HepG2 (cell line): ENCODE measurements around the gene ACTR1A. TPM values are rescaled to one million over a fixed set of nuclear protein-coding genes. Genes with fewer than 3 reads are reported as not detected.
A peak's percentile ranks its signal among the peaks of the same experiment; 100 is the strongest.

Experiments used
- ARNT2 ChIP-seq: sonication (generic); formaldehyde crosslinking; IDR thresholded peaks from 2 replicates; pipeline ENCODE4 v1.8.0; 2022; ENCODE audit warnings: mild to moderate bottlenecking, low read depth, missing genetic modification reagents, moderate library complexity
- ATF3 ChIP-seq: sonication (generic); formaldehyde crosslinking; IDR thresholded peaks from 2 replicates; pipeline ENCODE4 v1.4.0; 2020; ENCODE audit warnings: missing genetic modification reagents
- ATF7 ChIP-seq, 2 experiments: fragments of 450-650 bp in 1 of 2; sonication (generic) in 1 of 2; formaldehyde crosslinking in 1 of 2; IDR thresholded peaks; 2 replicates each; pipeline versions ENCODE4 v1.4.0 to v1.6.1; 2016 to 2020; ENCODE audit warnings: antibody characterized with exemption in 1 of 2, mild to moderate bottlenecking in 1 of 2, missing genetic modification reagents in 1 of 2
- CREBL2 ChIP-seq: sonication (generic); formaldehyde crosslinking; IDR thresholded peaks from 2 replicates; pipeline ENCODE4 v1.8.1; 2023; ENCODE audit warnings: missing genetic modification reagents, mild to moderate bottlenecking, borderline replicate concordance
- KLF15 ChIP-seq: sonication (generic); formaldehyde crosslinking; IDR thresholded peaks from 2 replicates; pipeline ENCODE4 v1.8.1; 2023; ENCODE audit warnings: borderline replicate concordance, mild to moderate bottlenecking, inconsistent platforms, missing genetic modification reagents, mixed read lengths
- MIER2 ChIP-seq: IDR thresholded peaks from 2 replicates; pipeline ENCODE4 v1.6.1; 2016; ENCODE audit warnings: missing biosample characterization, missing genetic modification reagents
- MTA1 ChIP-seq: sonication (generic); formaldehyde crosslinking; IDR thresholded peaks from 2 replicates; pipeline ENCODE4 v1.4.0; 2020; ENCODE audit warnings: missing genetic modification reagents, mild to moderate bottlenecking, borderline replicate concordance
- MXI1 ChIP-seq: IDR thresholded peaks from 3 replicates; pipeline ENCODE4 v1.6.1; 2012; ENCODE audit warnings: low read depth, low read length, inconsistent platforms, borderline replicate concordance
- NR2C2 ChIP-seq: sonication (generic); formaldehyde crosslinking; IDR thresholded peaks from 2 replicates; pipeline ENCODE4 v1.4.0; 2020; ENCODE audit warnings: missing genetic modification reagents, mild to moderate bottlenecking, moderate library complexity, borderline replicate concordance
- NRL ChIP-seq: sonication (generic); formaldehyde crosslinking; IDR thresholded peaks from 2 replicates; pipeline ENCODE4 v1.5.0; 2020; ENCODE audit warnings: missing genetic modification reagents, mild to moderate bottlenecking, moderate library complexity, borderline replicate concordance
- PAX8 ChIP-seq: sonication (generic); formaldehyde crosslinking; IDR thresholded peaks from 2 replicates; pipeline ENCODE4 v1.8.0; 2022; ENCODE audit warnings: mild to moderate bottlenecking, missing genetic modification reagents, borderline replicate concordance
- RBFOX2 ChIP-seq: fragments of 200-400 bp; formaldehyde crosslinking; IDR thresholded peaks from 2 replicates; pipeline ENCODE4 v1.6.1; 2017; ENCODE audit warnings: low read depth, mild to moderate bottlenecking, low read length
- SALL1 ChIP-seq: sonication (generic); formaldehyde crosslinking; IDR thresholded peaks from 2 replicates; pipeline ENCODE4 v1.8.0; 2022; ENCODE audit warnings: mild to moderate bottlenecking, missing genetic modification reagents
- SIN3B ChIP-seq: fragments of 150-350 bp; IDR thresholded peaks from 2 replicates; pipeline ENCODE4 v1.6.1; 2014; ENCODE audit warnings: low read length
- STAT6 ChIP-seq: sonication (generic); formaldehyde crosslinking; IDR thresholded peaks from 2 replicates; pipeline ENCODE4 v1.4.0; 2020; ENCODE audit warnings: missing genetic modification reagents, mild to moderate bottlenecking, borderline replicate concordance
- ZNF235 ChIP-seq: sonication (generic); formaldehyde crosslinking; IDR thresholded peaks from 2 replicates; pipeline ENCODE4 v1.8.1; 2023; ENCODE audit warnings: mild to moderate bottlenecking, missing genetic modification reagents, borderline replicate concordance
- ZNF275 ChIP-seq: sonication (generic); formaldehyde crosslinking; IDR thresholded peaks from 2 replicates; pipeline ENCODE4 v1.8.0; 2022; ENCODE audit warnings: missing genetic modification reagents, mild to moderate bottlenecking, inconsistent platforms, borderline replicate concordance
- ZNF446 ChIP-seq: sonication (generic); formaldehyde crosslinking; IDR thresholded peaks from 2 replicates; pipeline ENCODE4 v1.5.0; 2020; ENCODE audit warnings: mild to moderate bottlenecking, missing genetic modification reagents
- ZNF543 ChIP-seq: sonication (generic); formaldehyde crosslinking; IDR thresholded peaks from 2 replicates; pipeline ENCODE4 v1.4.0; 2020; ENCODE audit warnings: mild to moderate bottlenecking, missing genetic modification reagents
- ZNF713 ChIP-seq: sonication (generic); formaldehyde crosslinking; IDR thresholded peaks from 2 replicates; pipeline ENCODE4 v1.4.0; 2020; ENCODE audit warnings: mild to moderate bottlenecking, missing genetic modification reagents
- ZNF720 ChIP-seq: sonication (generic); formaldehyde crosslinking; IDR thresholded peaks from 2 replicates; pipeline ENCODE4 v1.4.0; 2020; ENCODE audit warnings: missing genetic modification reagents
- polyA plus RNA-seq, 8 experiments: library from polyadenylated mRNA; depleted of rRNA in 3 of 8; stranded (reverse) in 7 of 8; unstranded in 1 of 8; fragments of >200 nt; fragmentation: Illumina TruSeq in 4 of 8; extraction: Trizol in 4 of 8; gene quantifications; 2 replicates each; pipeline versions ENCODE4 v1.2.1 to v1.2.3, GENCODE V29; 2011 to 2016; ENCODE audit warnings: low read depth in 4 of 8, missing spikeins in 1 of 8, mixed read lengths in 1 of 8; ENCODE audit not compliant: insufficient read depth in 1 of 8
- total RNA-seq, 5 experiments: library from RNA; depleted of rRNA; stranded (reverse); fragments of >200 nt; fragmentation: Illumina TruSeq; extraction: Trizol; gene quantifications; 2 replicates each; pipeline ENCODE4 v1.2.3, GENCODE V29; 2016; ENCODE audit warnings: low read depth in 1 of 5
- TF ChIP-seq, protein P1 (sequence below): sonication (generic); formaldehyde crosslinking; IDR thresholded peaks from 2 replicates; pipeline ENCODE4 v1.5.0; 2020; ENCODE audit warnings: mild to moderate bottlenecking, missing genetic modification reagents

ACTR1A gene
- total and polyA plus RNA-seq, 2 of the 13 experiments (the other 11 are each of a cell fraction or from before 2014, with no cell fraction given), result 59.6 to 62.8 TPM

- TF ChIP-seq ATF7 (IDR thresholded peaks at IDR 0.05) (no peak), ATF7 (CRISPR knock-in tag; IDR thresholded peaks at IDR 0.05) (no peak), NR2C2 (CRISPR knock-in tag) (no peak; the same call in 1 of the 2 replicates), MIER2 (peak; percentile 29; the same call in 1 of the 2 replicates), KLF15 (CRISPR knock-in tag) (no peak), ZNF235 (CRISPR knock-in tag) (no peak), ATF3 (peak; percentile 56; the same call in 1 of the 2 replicates), STAT6 (CRISPR knock-in tag) (no peak), ZNF275 (no peak), CREBL2 (no peak), ZNF720 (no peak), ZNF446 (CRISPR knock-in tag) (0 out of 2 replicates have a peak, but pooled peaks have one; percentile 26), MXI1 (peak; percentile 62; the same call in 1 of the 3 replicates), NRL (CRISPR knock-in tag) (no peak), SIN3B (no peak), ZNF713 (CRISPR knock-in tag) (no peak), RBFOX2 (0 out of 2 replicates have a peak, but pooled peaks have one; percentile 56), ARNT2 (peak; percentile 66; the same call in 1 of the 2 replicates), PAX8 (CRISPR knock-in tag) (no peak), SALL1 (CRISPR knock-in tag) (peak; percentile 66), ZNF543 (CRISPR knock-in tag) (no peak), MTA1 (CRISPR knock-in tag) (peak; percentile 14; the same call in 1 of the 2 replicates)
- TF ChIP-seq, protein P1, sequence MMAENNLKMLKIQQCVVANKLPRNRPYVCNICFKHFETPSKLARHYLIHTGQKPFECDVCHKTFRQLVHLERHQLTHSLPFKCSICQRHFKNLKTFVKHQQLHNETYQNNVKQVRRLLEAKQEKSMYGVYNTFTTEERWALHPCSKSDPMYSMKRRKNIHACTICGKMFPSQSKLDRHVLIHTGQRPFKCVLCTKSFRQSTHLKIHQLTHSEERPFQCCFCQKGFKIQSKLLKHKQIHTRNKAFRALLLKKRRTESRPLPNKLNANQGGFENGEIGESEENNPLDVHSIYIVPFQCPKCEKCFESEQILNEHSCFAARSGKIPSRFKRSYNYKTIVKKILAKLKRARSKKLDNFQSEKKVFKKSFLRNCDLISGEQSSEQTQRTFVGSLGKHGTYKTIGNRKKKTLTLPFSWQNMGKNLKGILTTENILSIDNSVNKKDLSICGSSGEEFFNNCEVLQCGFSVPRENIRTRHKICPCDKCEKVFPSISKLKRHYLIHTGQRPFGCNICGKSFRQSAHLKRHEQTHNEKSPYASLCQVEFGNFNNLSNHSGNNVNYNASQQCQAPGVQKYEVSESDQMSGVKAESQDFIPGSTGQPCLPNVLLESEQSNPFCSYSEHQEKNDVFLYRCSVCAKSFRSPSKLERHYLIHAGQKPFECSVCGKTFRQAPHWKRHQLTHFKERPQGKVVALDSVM (CRISPR knock-in tag), result peak; percentile 49; the same call in 1 of the 2 replicates
Measured at GRCh38 chr10:102434394-102435132, 67.9 kb downstream of the ACTR1A start (continued).
